Purkinje cell (primary cell): ENCODE results near the gene DIAPH3. TPM values are rescaled to one million over a fixed set of nuclear protein-coding genes. Genes with fewer than 3 reads are reported as not detected.

ENCODE experiments used
- polyA plus RNA-seq: library from polyadenylated mRNA; unstranded; fragments of >200 nt; fragmentation: Nextera tagmentation; gene quantifications from 2 replicates; pipeline ENCODE4 v1.2.1, GENCODE V29; 2014

Gene DIAPH3
- polyA plus RNA-seq = 2.8 and 4.5 TPM in 2 replicates

GRCh38 chr13:60163478-60164233 is at the start of gene DIAPH3:
Gene DIAPH3 (minus strand): TSS chr13:60163928. CDS start chr13:60163766, 162 bp downstream.

Other genes with a start within 250 kb of the DIAPH3 start
- gene TDRD3, start 233.3 kb upstream of the DIAPH3 start, polyA plus RNA-seq = 23.5 and 24.2 TPM in 2 replicates